Measurements from ENCODE around the gene AHCYL1.

AHCYL1 gene

GRCh38 chr1:109990302-109990653 is 5.7 kb downstream of the AHCYL1 start:
- in situ Hi-C loops (cut with HindIII; ENCODE audit: low pct_ligation_motif_present, low pct_unique_long_range_greater_than_20kb, low sequenced_read_pairs): loop anchor here (25.0 kb wide), 1 partner anchor 203 kb away; no protein-coding TSS in a partner anchor
- DNase-seq: no peak

DNA sequence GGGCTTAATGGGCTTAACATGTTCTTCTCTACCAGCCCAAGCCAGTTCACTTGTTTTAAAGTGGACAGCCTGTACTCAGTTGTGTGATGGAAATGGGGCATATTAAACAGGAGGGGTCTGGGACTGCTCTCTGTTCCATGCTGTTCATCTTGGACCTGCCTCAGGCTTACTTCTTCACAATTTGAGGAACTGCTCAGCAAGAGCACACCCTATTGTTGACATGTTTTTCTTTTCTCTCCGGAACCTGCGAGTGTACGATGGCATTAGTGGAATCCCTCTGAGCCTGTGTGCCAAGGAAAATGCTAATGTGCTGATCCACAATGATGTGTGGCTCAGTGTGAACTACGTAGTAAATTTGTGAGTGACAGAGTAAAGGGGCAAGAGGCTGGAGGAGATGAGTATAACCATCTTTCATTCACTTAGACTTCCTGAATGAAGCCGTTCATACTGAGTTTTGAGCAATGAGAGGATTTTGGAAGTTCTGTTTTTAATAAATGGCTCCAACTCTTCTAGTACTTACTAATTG is 6.9 kb downstream of the AHCYL1 start:
- in situ Hi-C loops (cut with HindIII; ENCODE audit: low pct_ligation_motif_present, low pct_unique_long_range_greater_than_20kb, low sequenced_read_pairs): loop anchor here (25.0 kb wide), 1 partner anchor 204 kb away; no protein-coding TSS in a partner anchor

DNA sequence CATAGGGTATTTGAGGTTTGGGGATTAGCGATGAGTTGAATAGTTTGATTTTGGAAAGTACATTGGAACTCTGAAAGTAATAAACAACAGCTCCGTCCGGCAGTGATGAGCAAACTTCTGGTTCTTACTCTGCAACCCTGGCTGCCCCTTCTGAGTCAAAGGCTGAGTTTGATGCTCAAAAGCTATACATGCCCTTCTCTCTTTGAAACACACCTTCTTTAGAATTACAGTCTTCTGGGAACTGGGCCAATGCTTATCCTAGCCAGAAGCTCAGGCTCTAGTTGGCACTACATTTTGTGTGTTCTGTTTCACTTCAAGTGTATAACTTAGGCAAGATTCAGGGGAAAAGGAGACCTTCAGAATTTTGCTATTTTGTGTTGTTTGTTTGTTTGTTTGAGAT is 9.3 kb downstream of the AHCYL1 start:
- in situ Hi-C loops (cut with HindIII; ENCODE audit: low pct_ligation_motif_present, low pct_unique_long_range_greater_than_20kb, low sequenced_read_pairs): loop anchor here (25.0 kb wide), 1 partner anchor 207 kb away; no protein-coding TSS in a partner anchor
- no peak for DNase-seq

More for the DNA sequence above, 6.9 kb downstream of the AHCYL1 start:
- no peak for DNase-seq

GRCh38 chr1:109994654-109995053 is 10.1 kb downstream of the AHCYL1 start:
- in situ Hi-C loops (cut with HindIII; ENCODE audit: low pct_ligation_motif_present, low pct_unique_long_range_greater_than_20kb, low sequenced_read_pairs): loop anchor here (25.0 kb wide), 1 partner anchor 207 kb away; no protein-coding TSS in a partner anchor
- no peak for DNase-seq

- in situ Hi-C loops (cut with HindIII; ENCODE audit: low pct_ligation_motif_present, low pct_unique_long_range_greater_than_20kb, low sequenced_read_pairs): loop anchor here (25.0 kb wide), 1 partner anchor 208 kb away; no protein-coding TSS in a partner anchor
- DNase-seq: no peak
Measured at GRCh38 chr1:109995536-109995935, 11.0 kb downstream of the AHCYL1 start.

DNA sequence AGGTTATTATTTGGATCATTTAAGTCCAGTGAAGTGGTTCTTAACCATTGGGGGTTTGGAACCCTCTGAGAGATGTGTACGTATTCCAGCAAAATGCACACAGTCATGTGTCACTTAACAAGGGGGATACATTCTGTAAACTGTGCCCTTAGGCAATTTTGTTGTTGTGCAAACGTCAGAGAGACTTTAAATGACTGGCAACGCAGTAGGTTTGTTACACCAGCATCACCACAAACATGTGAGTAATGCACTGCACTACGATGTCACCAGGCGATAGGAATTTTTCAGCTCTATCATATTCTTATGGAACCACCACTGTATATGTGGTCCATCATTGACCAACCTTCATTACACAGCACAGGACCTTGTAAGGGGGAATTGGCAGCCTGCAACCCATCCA is 11.9 kb downstream of the AHCYL1 start:
- in situ Hi-C loops (cut with HindIII; ENCODE audit: low pct_ligation_motif_present, low pct_unique_long_range_greater_than_20kb, low sequenced_read_pairs): loop anchor here (25.0 kb wide), 1 partner anchor 209 kb away; no protein-coding TSS in a partner anchor
- no peak for DNase-seq

DNA sequence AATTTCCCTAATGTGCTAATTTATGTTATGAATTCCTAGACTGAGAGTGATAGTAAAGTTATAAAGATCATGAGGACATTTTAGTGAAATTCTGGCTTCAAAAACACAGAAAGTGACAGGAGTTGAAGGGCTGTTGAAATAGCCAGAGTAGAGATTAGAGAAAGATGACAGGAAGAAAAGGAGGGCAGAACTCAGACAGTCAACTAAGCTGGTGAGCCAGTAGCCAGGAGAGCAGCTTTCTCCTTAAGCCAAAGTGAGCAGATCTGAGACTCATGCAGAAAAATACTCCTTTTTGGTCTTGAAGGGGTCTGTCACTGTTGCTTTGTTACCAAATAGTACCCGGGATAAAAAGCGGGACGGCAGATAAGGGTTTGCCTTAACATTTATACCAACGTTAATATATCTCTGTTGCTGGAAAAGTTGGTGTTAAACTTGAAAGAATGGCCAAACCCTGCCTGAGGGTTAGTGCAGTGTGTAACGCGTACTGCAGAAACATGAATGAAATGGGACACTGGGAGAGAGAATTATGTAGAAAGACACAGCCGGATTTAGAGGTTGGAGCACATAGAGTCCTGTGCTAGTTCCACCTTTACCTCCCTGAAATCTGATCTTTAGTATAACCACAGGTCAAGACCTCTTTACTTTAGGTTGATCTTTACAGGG is 12.8 kb downstream of the AHCYL1 start:
- in situ Hi-C loops (cut with HindIII; ENCODE audit: low pct_ligation_motif_present, low pct_unique_long_range_greater_than_20kb, low sequenced_read_pairs): loop anchor here (25.0 kb wide), 1 partner anchor 210 kb away; no protein-coding TSS in a partner anchor
- no peak for DNase-seq

- in situ Hi-C loops (cut with HindIII; ENCODE audit: low pct_ligation_motif_present, low pct_unique_long_range_greater_than_20kb, low sequenced_read_pairs): loop anchor here (25.0 kb wide), 1 partner anchor 211 kb away; no protein-coding TSS in a partner anchor
- DNase-seq: no peak
Measured at GRCh38 chr1:109997867-109998229, 13.3 kb downstream of the AHCYL1 start.

GRCh38 chr1:110002695-110003094 is 18.1 kb downstream of the AHCYL1 start:
- no peak for DNase-seq
- in situ Hi-C loops (cut with HindIII; ENCODE audit: low pct_ligation_motif_present, low pct_unique_long_range_greater_than_20kb, low sequenced_read_pairs): no loop called here

DNA sequence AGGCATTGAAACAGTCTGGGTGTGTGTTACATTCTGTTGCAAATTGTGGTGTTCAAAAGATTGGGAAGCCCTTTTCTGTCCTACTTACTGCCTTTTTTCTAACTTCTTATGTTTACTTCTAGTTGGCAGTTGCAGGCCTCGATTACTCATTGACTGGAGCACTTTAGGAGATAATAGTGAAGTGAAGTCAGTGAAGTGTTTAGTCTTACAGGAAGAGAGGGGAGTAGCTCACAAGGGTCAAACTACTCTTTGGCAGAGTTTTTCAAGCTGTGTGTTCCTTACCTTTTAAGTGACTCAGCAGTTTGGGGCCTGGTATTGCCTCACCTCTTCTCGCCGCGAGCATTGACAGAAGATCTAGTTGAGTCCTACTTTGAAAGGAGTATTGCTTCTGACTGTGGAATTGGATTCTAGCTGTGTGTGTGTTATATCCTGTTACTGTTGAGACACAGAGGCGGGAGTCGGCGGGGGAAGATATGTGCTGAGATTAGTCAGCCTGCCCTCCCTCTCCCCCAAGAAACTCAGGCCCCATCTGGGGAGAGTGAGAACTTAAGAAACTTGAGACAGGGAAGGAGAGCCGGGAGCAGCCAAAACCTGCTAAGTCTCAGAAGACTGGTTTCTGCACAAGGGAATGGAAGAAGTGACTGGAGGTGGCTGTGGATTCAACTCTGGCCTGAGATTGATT is 19.3 kb downstream of the AHCYL1 start:
- peak; percentile 88 for DNase-seq
- in situ Hi-C loops (cut with HindIII; ENCODE audit: low pct_ligation_motif_present, low pct_unique_long_range_greater_than_20kb, low sequenced_read_pairs): no loop called here

DNA sequence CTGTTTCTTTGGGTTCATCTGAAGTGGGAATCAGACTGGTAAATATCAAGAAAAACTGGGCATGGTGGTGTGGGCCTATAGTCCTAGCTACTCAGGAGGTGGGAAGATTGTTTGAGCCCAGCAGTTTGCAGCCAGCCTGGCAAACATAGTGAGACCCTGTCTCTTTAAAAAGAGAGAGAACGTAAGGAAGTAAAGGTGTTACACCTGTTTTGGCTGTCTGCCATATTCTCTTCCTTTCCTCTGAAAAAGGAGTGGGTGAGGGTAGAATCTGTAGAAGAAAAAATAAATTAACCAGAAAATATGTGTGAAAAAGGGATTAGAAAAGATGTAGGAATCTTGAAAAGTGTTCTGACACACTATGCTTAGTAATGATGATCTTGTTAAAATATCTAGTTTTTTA is 20.0 kb downstream of the AHCYL1 start:
- no peak for DNase-seq
- in situ Hi-C loops (cut with HindIII; ENCODE audit: low pct_ligation_motif_present, low pct_unique_long_range_greater_than_20kb, low sequenced_read_pairs): no loop called here

- in situ Hi-C loops (cut with HindIII; ENCODE audit: low pct_ligation_motif_present, low pct_unique_long_range_greater_than_20kb, low sequenced_read_pairs): no loop called here
- no peak for DNase-seq
Measured at GRCh38 chr1:110005971-110006370, 21.4 kb downstream of the AHCYL1 start.

GRCh38 chr1:110006516-110006915 is 22.0 kb downstream of the AHCYL1 start:
- DNase-seq: no peak
- in situ Hi-C loops (cut with HindIII; ENCODE audit: low pct_ligation_motif_present, low pct_unique_long_range_greater_than_20kb, low sequenced_read_pairs): no loop called here

DNA sequence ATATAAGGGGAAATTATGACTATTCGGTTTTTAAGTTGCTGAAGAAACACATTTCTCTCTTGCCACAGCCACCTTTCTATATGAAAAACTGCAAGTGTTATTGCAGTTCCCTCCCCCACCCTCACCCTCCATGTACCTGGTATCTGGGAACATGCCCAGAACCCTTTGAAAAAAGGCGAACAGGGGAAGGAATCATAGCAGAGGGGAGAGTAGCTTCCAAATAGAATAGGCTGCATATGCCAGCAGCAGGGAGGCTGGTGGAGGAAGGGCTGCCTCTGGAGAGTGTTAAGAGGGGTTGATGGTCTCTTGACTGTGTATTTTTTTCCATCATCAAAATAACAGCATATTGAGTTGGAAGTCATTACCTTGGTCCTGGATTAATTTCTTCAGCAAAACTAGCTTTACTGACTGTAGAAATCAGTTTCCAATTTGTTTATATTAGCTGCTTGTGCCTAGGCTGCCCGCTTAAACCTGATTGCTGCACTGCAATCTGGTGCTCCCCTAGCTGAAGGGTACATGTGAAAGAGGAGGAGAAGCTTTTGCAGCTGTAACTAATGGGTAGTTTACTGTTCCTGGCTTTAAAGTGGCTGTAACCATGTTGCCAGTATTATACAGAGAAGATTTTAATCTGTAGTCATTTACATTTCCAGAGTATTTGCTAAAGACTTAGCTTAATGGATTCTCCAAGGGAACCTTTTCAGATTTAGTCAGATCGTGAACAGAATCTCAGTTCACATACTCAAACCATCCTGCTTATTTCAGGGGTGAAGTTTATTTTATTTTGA is 22.7 kb downstream of the AHCYL1 start:
- no peak for DNase-seq
- in situ Hi-C loops (cut with HindIII; ENCODE audit: low pct_ligation_motif_present, low pct_unique_long_range_greater_than_20kb, low sequenced_read_pairs): no loop called here

DNA sequence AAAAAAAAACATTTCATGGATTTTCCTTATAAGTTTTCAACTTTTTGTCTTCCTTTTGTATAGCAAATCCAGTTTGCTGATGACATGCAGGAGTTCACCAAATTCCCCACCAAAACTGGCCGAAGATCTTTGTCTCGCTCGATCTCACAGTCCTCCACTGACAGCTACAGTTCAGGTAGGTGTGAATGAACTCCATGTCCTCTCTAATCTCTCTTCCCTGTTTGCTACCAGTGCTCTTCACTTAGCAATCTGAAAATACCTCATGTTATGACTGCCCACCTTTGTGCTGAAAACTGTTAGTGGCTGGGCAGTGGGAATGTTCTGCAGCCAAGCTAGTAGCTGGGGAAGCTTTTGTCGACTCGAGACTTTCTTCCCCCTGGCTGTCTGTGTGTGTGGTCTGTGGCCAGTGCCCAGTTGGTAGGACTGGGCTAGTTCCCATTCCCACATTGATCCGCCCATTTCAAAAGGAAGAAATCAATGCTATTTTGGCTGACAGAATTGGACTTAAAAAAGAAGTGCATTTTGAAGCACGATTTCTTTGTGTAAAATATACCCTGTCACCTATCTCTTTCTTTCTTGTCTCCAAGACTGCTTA is 24.5 kb downstream of the AHCYL1 start:
- in situ Hi-C loops (cut with HindIII; ENCODE audit: low pct_ligation_motif_present, low pct_unique_long_range_greater_than_20kb, low sequenced_read_pairs): no loop called here
- no peak for DNase-seq

- peak; percentile 49 for DNase-seq
- in situ Hi-C loops (cut with HindIII; ENCODE audit: low pct_ligation_motif_present, low pct_unique_long_range_greater_than_20kb, low sequenced_read_pairs): no loop called here
Measured at GRCh38 chr1:110011527-110012041, 27.0 kb downstream of the AHCYL1 start.

DNA sequence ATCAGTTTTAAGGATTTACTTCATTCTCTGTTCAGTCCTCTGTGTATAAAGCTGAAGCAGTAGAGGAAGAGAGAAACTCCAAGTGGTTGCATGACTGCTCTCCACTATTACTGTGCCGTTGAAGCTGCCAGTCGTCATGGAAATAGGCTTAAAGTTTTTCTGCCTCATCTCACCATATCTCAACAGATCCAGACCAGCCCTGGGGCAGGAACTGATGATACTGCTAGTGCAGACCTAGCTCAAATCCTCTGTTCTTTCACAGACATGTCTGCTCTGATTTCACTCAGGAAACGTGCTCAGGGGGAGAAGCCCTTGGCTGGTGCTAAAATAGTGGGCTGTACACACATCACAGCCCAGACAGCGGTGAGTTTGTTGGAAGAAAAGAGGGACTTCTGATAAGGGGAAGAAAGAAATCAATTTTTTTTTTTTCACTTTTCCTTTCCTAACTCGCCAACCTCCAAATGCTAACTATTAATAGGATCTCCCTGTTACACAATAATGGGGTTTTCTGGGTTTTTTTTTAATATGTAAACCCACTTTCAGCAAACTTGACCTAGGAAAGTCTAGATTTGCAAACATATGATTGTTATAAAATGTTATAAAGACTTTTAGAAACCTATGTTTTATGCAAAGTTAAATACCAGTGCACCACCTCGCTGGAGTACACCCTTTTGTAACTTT is 27.7 kb downstream of the AHCYL1 start:
- in situ Hi-C loops (cut with HindIII; ENCODE audit: low pct_ligation_motif_present, low pct_unique_long_range_greater_than_20kb, low sequenced_read_pairs): no loop called here
- no peak for DNase-seq

DNA sequence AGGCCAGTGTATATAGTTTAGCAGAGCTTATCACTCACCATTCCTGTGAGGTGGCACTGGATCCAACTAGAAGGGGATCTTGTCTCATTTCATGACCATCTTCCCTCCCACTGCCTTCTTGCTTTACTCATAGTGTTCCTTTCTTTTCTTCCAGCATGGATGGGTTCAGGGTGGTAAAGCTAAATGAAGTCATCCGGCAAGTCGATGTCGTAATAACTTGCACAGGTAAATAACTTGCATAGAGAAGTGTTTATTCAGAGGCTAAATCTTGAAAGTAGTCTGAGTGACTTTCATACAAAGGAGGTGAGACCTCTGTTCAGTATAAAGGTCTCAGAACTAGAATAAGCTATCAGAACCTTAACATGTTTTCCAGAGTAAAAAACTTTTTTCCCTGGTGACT is 33.2 kb downstream of the AHCYL1 start:
- in situ Hi-C loops (cut with HindIII; ENCODE audit: low pct_ligation_motif_present, low pct_unique_long_range_greater_than_20kb, low sequenced_read_pairs): no loop called here
- no peak for DNase-seq
